Measurements from ENCODE around the gene CCDC157. TPM values are rescaled to one million over a fixed set of nuclear protein-coding genes. Genes with fewer than 3 reads are reported as not detected.

The CCDC157 gene
- total RNA-seq, 1 experiment from 2014 or later: 0.82 TPM

DNA sequence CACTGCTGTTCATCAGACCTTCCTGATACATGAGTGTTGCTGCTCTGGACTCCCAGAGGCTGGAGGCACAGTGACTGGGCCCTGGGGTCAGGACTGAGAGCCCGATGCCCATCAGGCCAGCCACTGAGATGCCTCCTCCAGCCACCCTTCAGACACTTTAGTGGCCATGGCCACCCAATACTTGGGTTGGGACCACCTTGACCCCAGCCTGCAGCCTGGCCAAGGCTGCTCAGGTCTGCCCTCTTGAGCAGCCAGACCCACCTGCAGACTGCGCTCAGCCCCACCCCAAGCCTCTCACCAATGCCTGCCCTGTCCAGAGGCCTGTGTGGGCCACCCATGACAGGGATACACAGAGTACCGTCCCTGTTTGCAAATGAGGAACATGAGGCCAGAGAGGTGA, 26.3 kb downstream of the CCDC157 start:
- no peak overlapping the region for H3K4me2 ChIP-seq (ENCODE audit: low read depth, low read length, poor library complexity, severe bottlenecking)
- no peak overlapping the region for H3K4me3 ChIP-seq (ENCODE audit: low read length)
- H3K4me1 ChIP-seq (ENCODE audit: low read length): peaks cover 18% of the 10 kb centered on the region
- H3K27ac ChIP-seq (ENCODE audit: low read length): no peak overlapping the region
- H3K27me3 ChIP-seq (ENCODE audit: low read length): no peaks in the 10 kb centered on the region
- H3K9ac ChIP-seq (ENCODE audit: low read length): no peak overlapping the region
- no peak for DNase-seq
- H3K79me2 ChIP-seq (ENCODE audit: low read length): no peaks in the 10 kb centered on the region
- H2AFZ ChIP-seq (ENCODE audit: low read length): no peak overlapping the region
- H4K20me1 ChIP-seq (ENCODE audit: insufficient read depth, low read depth, low read length): no peaks in the 10 kb centered on the region
- no peaks in the 10 kb centered on the region for H3K36me3 ChIP-seq (ENCODE audit: insufficient read depth, low read length)
- H3K9me3 ChIP-seq (ENCODE audit: low read length): no peaks in the 10 kb centered on the region
- H3K9me2 ChIP-seq (replicated peaks; ENCODE audit: insufficient read depth, low read length): no peaks in the 10 kb centered on the region

- Histone ChIP-seq H3K4me1 (ENCODE audit: low read length) (peaks cover 22% of the 10 kb centered on the region), H3K79me2 (ENCODE audit: low read length) (no peaks in the 10 kb centered on the region), H3K9me2 (replicated peaks; ENCODE audit: insufficient read depth, low read length) (no peaks in the 10 kb centered on the region), H3K27me3 (ENCODE audit: low read length) (no peaks in the 10 kb centered on the region), H3K4me2 (ENCODE audit: low read depth, low read length, poor library complexity, severe bottlenecking) (peak overlapping the region; percentile 68), H2AFZ (ENCODE audit: low read length) (no peak overlapping the region), H3K9ac (ENCODE audit: low read length) (peak overlapping the region; percentile 77), H3K36me3 (ENCODE audit: insufficient read depth, low read length) (no peaks in the 10 kb centered on the region), H3K27ac (ENCODE audit: low read length) (no peak overlapping the region), H3K9me3 (ENCODE audit: low read length) (no peaks in the 10 kb centered on the region), H4K20me1 (ENCODE audit: insufficient read depth, low read depth, low read length) (no peaks in the 10 kb centered on the region), H3K4me3 (ENCODE audit: low read length) (peak overlapping the region; percentile 67; the same call in 1 of the 2 replicates)
- no peak for DNase-seq
These were observed 29.1 kb downstream of the CCDC157 start for GRCh38 chr22:30385942-30386341.

GRCh38 chr22:30386608-30386959, 29.8 kb downstream of the CCDC157 start:
- peak overlapping the region; percentile 68 for H3K4me2 ChIP-seq (ENCODE audit: low read depth, low read length, poor library complexity, severe bottlenecking)
- H3K27me3 ChIP-seq (ENCODE audit: low read length): no peaks in the 10 kb centered on the region
- peak overlapping the region; percentile 77 for H3K9ac ChIP-seq (ENCODE audit: low read length)
- no peaks in the 10 kb centered on the region for H4K20me1 ChIP-seq (ENCODE audit: insufficient read depth, low read depth, low read length)
- no peaks in the 10 kb centered on the region for H3K36me3 ChIP-seq (ENCODE audit: insufficient read depth, low read length)
- peaks cover 28% of the 10 kb centered on the region for H3K4me1 ChIP-seq (ENCODE audit: low read length)
- no peak overlapping the region for H2AFZ ChIP-seq (ENCODE audit: low read length)
- peak overlapping the region; percentile 67 for H3K4me3 ChIP-seq (ENCODE audit: low read length)
- H3K9me2 ChIP-seq (replicated peaks; ENCODE audit: insufficient read depth, low read length): no peaks in the 10 kb centered on the region
- H3K9me3 ChIP-seq (ENCODE audit: low read length): no peaks in the 10 kb centered on the region
- H3K27ac ChIP-seq (ENCODE audit: low read length): no peak overlapping the region
- no peak for DNase-seq
- no peaks in the 10 kb centered on the region for H3K79me2 ChIP-seq (ENCODE audit: low read length)

DNA sequence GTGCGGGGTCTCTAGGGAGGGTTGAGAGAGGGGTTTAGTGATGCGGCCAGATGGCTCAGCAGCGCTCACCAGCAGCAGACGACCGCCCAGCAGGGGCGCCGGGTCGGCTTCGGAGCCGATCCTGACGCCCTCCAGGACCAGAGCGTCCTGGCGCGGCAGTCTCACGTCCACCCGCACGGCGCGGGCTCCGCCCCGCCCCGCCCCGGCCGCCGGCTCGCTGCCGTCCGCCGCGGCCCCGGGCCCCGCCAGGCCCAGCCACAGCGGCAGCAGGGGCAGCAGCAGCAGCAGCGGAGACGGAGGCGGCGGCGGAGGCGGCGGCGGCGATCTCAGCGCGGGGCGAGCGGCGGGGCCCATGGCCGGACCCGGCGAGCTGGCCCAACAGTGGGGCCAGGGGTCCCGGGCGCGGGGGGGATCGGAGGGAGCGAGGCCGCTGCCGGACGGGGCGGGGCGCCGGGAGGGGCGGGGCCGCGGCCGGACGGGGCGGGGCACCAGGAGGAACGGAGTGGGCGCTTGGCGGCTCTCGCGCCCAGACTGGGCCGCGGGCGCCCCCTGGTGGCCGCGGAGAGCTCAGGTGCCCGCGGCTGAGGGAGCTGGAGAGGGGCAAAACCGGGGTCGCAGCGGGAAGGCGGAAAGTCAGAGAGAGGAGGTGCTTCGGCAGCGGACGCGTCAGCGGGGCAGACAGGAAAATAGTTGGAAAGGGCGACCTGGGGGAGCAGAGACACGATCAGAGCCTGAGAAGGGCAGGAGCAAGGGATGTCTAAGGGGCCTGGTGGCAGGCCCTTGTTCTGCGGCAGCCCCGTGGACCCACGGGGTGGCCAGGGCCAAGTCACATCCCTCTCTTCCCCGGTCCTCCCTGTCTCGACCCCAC, 30.4 kb downstream of the CCDC157 start, which contains the start of gene RNF215:
Gene RNF215, minus strand, starts transcription at position 452 of the 868 bp plus-strand sequence. Its CDS starts 98 bp downstream, at position 354.
- peak within 1 kb of the TSS; percentile 33; the same call in 1 of the 2 replicates for H2AFZ ChIP-seq (ENCODE audit: low read length)
- peak within 1 kb of the TSS; percentile 68 for H3K4me2 ChIP-seq (ENCODE audit: low read depth, low read length, poor library complexity, severe bottlenecking)
- H3K9me3 ChIP-seq (ENCODE audit: low read length): no peaks in the 10 kb centered on the region
- no peaks in the 10 kb centered on the region for H3K36me3 ChIP-seq (ENCODE audit: insufficient read depth, low read length)
- H3K4me1 ChIP-seq (ENCODE audit: low read length): peaks cover 34% of the 10 kb centered on the region
- no peaks in the 10 kb centered on the region for H3K27me3 ChIP-seq (ENCODE audit: low read length)
- peak; percentile 94 for DNase-seq
- peak within 1 kb of the TSS; percentile 77 for H3K9ac ChIP-seq (ENCODE audit: low read length)
- no peaks in the 10 kb centered on the region for H3K9me2 ChIP-seq (replicated peaks; ENCODE audit: insufficient read depth, low read length)
- no peaks in the 10 kb centered on the region for H4K20me1 ChIP-seq (ENCODE audit: insufficient read depth, low read depth, low read length)
- no peak within 1 kb of the TSS for H3K27ac ChIP-seq (ENCODE audit: low read length)
- no peaks in the 10 kb centered on the region for H3K79me2 ChIP-seq (ENCODE audit: low read length)
- peak within 1 kb of the TSS; percentile 67 for H3K4me3 ChIP-seq (ENCODE audit: low read length)

- Histone ChIP-seq H3K4me1 (ENCODE audit: low read length) (peaks cover 48% of the 10 kb centered on the region), H3K27ac (ENCODE audit: low read length) (peak overlapping the region; percentile 90), H3K36me3 (ENCODE audit: insufficient read depth, low read length) (no peaks in the 10 kb centered on the region), H3K9ac (ENCODE audit: low read length) (peak overlapping the region; percentile 72), H3K9me2 (replicated peaks; ENCODE audit: insufficient read depth, low read length) (no peaks in the 10 kb centered on the region), H3K27me3 (ENCODE audit: low read length) (no peaks in the 10 kb centered on the region), H3K4me2 (ENCODE audit: low read depth, low read length, poor library complexity, severe bottlenecking) (peak overlapping the region; percentile 65), H2AFZ (ENCODE audit: low read length) (peak overlapping the region; percentile 60; the same call in 1 of the 2 replicates), H4K20me1 (ENCODE audit: insufficient read depth, low read depth, low read length) (no peaks in the 10 kb centered on the region), H3K9me3 (ENCODE audit: low read length) (no peaks in the 10 kb centered on the region), H3K79me2 (ENCODE audit: low read length) (no peaks in the 10 kb centered on the region), H3K4me3 (ENCODE audit: low read length) (peak overlapping the region; percentile 52; the same call in 1 of the 2 replicates)
- DNase-seq: peak; percentile 96
These were observed 34.3 kb downstream of the CCDC157 start for GRCh38 chr22:30390974-30391691.

- peak; percentile 83 for DNase-seq
- Histone ChIP-seq H3K9me2 (replicated peaks; ENCODE audit: insufficient read depth, low read length) (no peaks in the 10 kb centered on the region), H3K4me1 (ENCODE audit: low read length) (peaks cover 44% of the 10 kb centered on the region), H3K9ac (ENCODE audit: low read length) (peak overlapping the region; percentile 72), H3K4me3 (ENCODE audit: low read length) (peak overlapping the region; percentile 52), H3K27me3 (ENCODE audit: low read length) (no peaks in the 10 kb centered on the region), H3K27ac (ENCODE audit: low read length) (peak overlapping the region; percentile 90), H3K4me2 (ENCODE audit: low read depth, low read length, poor library complexity, severe bottlenecking) (peak overlapping the region; percentile 65), H3K79me2 (ENCODE audit: low read length) (peaks cover 8% of the 10 kb centered on the region), H3K9me3 (ENCODE audit: low read length) (no peaks in the 10 kb centered on the region), H3K36me3 (ENCODE audit: insufficient read depth, low read length) (no peaks in the 10 kb centered on the region), H2AFZ (ENCODE audit: low read length) (peak overlapping the region; percentile 76; the same call in 1 of the 2 replicates), H4K20me1 (ENCODE audit: insufficient read depth, low read depth, low read length) (no peaks in the 10 kb centered on the region)
These were observed 36.0 kb downstream of the CCDC157 start for GRCh38 chr22:30392661-30393321.

DNA sequence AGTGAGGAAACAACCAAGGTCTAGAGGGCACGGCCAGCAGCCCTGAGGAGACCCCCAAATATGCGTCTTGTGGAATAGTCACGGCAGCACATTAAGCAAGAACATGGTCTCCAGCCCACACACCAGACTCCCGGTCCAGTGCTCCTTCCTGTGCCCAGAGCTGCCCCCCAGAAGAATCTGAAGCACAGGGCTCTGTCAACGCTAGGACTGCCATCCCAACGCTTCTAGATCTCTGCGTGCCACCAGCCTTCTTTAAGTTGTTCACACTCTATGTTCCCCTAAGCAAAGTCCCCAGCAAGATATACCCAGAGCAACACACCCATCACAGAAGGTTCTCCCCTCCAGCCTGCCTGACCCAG, 36.5 kb downstream of the CCDC157 start:
- no peaks in the 10 kb centered on the region for H3K27me3 ChIP-seq (ENCODE audit: low read length)
- no peaks in the 10 kb centered on the region for H3K9me2 ChIP-seq (replicated peaks; ENCODE audit: insufficient read depth, low read length)
- H3K4me2 ChIP-seq (ENCODE audit: low read depth, low read length, poor library complexity, severe bottlenecking): peak overlapping the region; percentile 65
- peak overlapping the region; percentile 76; the same call in 1 of the 2 replicates for H2AFZ ChIP-seq (ENCODE audit: low read length)
- peak overlapping the region; percentile 72 for H3K9ac ChIP-seq (ENCODE audit: low read length)
- no peaks in the 10 kb centered on the region for H4K20me1 ChIP-seq (ENCODE audit: insufficient read depth, low read depth, low read length)
- peak overlapping the region; percentile 90 for H3K27ac ChIP-seq (ENCODE audit: low read length)
- H3K9me3 ChIP-seq (ENCODE audit: low read length): no peaks in the 10 kb centered on the region
- no peak for DNase-seq
- H3K79me2 ChIP-seq (ENCODE audit: low read length): peaks cover 13% of the 10 kb centered on the region
- peak overlapping the region; percentile 52 for H3K4me3 ChIP-seq (ENCODE audit: low read length)
- H3K36me3 ChIP-seq (ENCODE audit: insufficient read depth, low read length): no peaks in the 10 kb centered on the region
- peaks cover 49% of the 10 kb centered on the region for H3K4me1 ChIP-seq (ENCODE audit: low read length)

Data from Karpas-422 (cell line).